Measurements from ENCODE around the gene PCED1B. TPM values are rescaled to one million over a fixed set of nuclear protein-coding genes. Genes with fewer than 3 reads are reported as not detected.

The PCED1B gene
- total RNA-seq: 10 to 100 TPM in 3 of 6 donors, 1 to 10 TPM in 3; 4.6 to 53.4 (median 11.7) TPM

- Histone ChIP-seq H3K27ac (peak within 1 kb of the TSS; percentile 89 to 96 (median 94)), H3K4me3 (peak within 1 kb of the TSS; percentile 63 to 83 (median 73)), H3K9me3 (no peaks in the 10 kb centered on the region), H3K4me1 (peaks cover 27 to 49% (median 38%) of the 10 kb centered on the region in 4 donors), H3K27me3 (no peaks in the 10 kb centered on the region), H3K36me3 (no peaks in the 10 kb centered on the region)
- 1% methylated on average over 17 to 49 of the region's 58 CpGs for WGBS, 2 donors
- peak in 4 of 6 experiments; percentile 8 to 45 (median 20) for TF ChIP-seq CTCF (IDR thresholded peaks at IDR 0.05)
- TF ChIP-seq EP300 (IDR thresholded peaks at IDR 0.05): no peak
- peak; percentile 9 to 39 for TF ChIP-seq POLR2AphosphoS5 (IDR thresholded peaks at IDR 0.05)
- TF ChIP-seq POLR2A (IDR thresholded peaks at IDR 0.05): peak in 1 of 4 donors; percentile 33
- ATAC-seq (ENCODE audit: low FRiP score in 2 of 2): peak; percentile 64 to 70
- peak; percentile 86 to 94 for DNase-seq
Observed at GRCh38 chr12:47079468-47079980, at the start of gene PCED1B, which contains the start of gene AMIGO2. PCED1B (plus strand) TSS chr12:47079621; CDS start chr12:47235064, 155,443 bp downstream. AMIGO2 (minus strand) TSS chr12:47079959; CDS start chr12:47079002, 957 bp downstream.

GRCh38 chr12:47029903-47030302, 49.5 kb upstream of the PCED1B start:
- no peak for TF ChIP-seq POLR2AphosphoS5 (IDR thresholded peaks at IDR 0.05)
- TF ChIP-seq POLR2A (IDR thresholded peaks at IDR 0.05): no peak
- no peak for TF ChIP-seq CTCF (IDR thresholded peaks at IDR 0.05)
- TF ChIP-seq EP300 (IDR thresholded peaks at IDR 0.05): no peak
- H3K36me3 ChIP-seq: no peaks in the 10 kb centered on the region
- DNase-seq (no peak), ATAC-seq (ENCODE audit: low FRiP score in 2 of 2) (no peak)
- H3K4me3 ChIP-seq: no peak overlapping the region
- peaks cover 3 to 10% (median 8%) of the 10 kb centered on the region in 4 donors for H3K4me1 ChIP-seq
- H3K27ac ChIP-seq: no peak overlapping the region
- H3K27me3 ChIP-seq: no peaks in the 10 kb centered on the region
- H3K9me3 ChIP-seq: no peaks in the 10 kb centered on the region
- 94 to 98% methylated on average over 2 of the region's 2 CpGs for WGBS, 2 donors

GRCh38 chr12:47032644-47033043, 46.8 kb upstream of the PCED1B start:
- DNase-seq: no peak

GRCh38 chr12:47033081-47033480, 46.3 kb upstream of the PCED1B start:
- Histone ChIP-seq H3K4me1 (peaks cover 3 to 10% (median 8%) of the 10 kb centered on the region in 4 donors), H3K36me3 (no peaks in the 10 kb centered on the region), H3K4me3 (no peak overlapping the region), H3K27me3 (no peaks in the 10 kb centered on the region), H3K27ac (peak overlapping the region in 1 of 4 donors; percentile 0), H3K9me3 (no peaks in the 10 kb centered on the region)
- peak in 1 of 2 donors; percentile 83 for DNase-seq
- ATAC-seq (ENCODE audit: low FRiP score in 2 of 2): peak; percentile 76 to 87
- TF ChIP-seq POLR2AphosphoS5 (IDR thresholded peaks at IDR 0.05): no peak
- peak in 1 of 4 donors; percentile 63 for TF ChIP-seq EP300 (IDR thresholded peaks at IDR 0.05)
- TF ChIP-seq CTCF (IDR thresholded peaks at IDR 0.05): no peak
- peak in 1 of 4 donors; percentile 24 for TF ChIP-seq POLR2A (IDR thresholded peaks at IDR 0.05)
- 43 to 46% methylated on average over 5 of the region's 5 CpGs for WGBS, 2 donors

More at GRCh38 chr12:47032644-47033043, 46.8 kb upstream of the PCED1B start:
- peaks cover 3 to 10% (median 8%) of the 10 kb centered on the region in 4 donors for H3K4me1 ChIP-seq
- H3K36me3 ChIP-seq: no peaks in the 10 kb centered on the region
- no peak for TF ChIP-seq POLR2AphosphoS5 (IDR thresholded peaks at IDR 0.05)
- peak in 5 of 6 experiments; percentile 34 to 65 (median 58) for TF ChIP-seq CTCF (IDR thresholded peaks at IDR 0.05)
- 0 to 3% methylated on average over 1 of the region's 1 CpG for WGBS, 2 donors
- H3K27ac ChIP-seq: no peak overlapping the region
- H3K27me3 ChIP-seq: no peaks in the 10 kb centered on the region
- no peaks in the 10 kb centered on the region for H3K9me3 ChIP-seq
- H3K4me3 ChIP-seq: no peak overlapping the region
- ATAC-seq (ENCODE audit: low FRiP score in 2 of 2): peak in 1 of 2 donors; percentile 85

All from upper lobe of left lung (tissue), 6 donors.